GM12878 (cell line): ENCODE data around the gene GABRA1. TPM values are rescaled to one million over a fixed set of nuclear protein-coding genes. Genes with fewer than 3 reads are reported as not detected.
A peak's percentile ranks its signal among the peaks of the same experiment; 100 is the strongest.

ENCODE experiments used
- ATAC-seq: fragments of 200-7000 bp; cut with Tn5 transposase; 3 replicates; pipeline ENCODE4 v1.9.1; 2020; ENCODE audit warnings: mild to moderate bottlenecking, moderate library complexity
- BruUV-seq: library from RNA; stranded (reverse); fragments of 400-500 nt; replicated peaks from 2 replicates; lab custom pipeline; 2021; lab: Mats Ljungman, UMichigan
- CTCF ChIA-PET: fragments of 300-600 bp; sonication (Branson Sonifier 250); formaldehyde crosslinking; extraction: SDS; loops from one replicate; lab custom pipeline; 2021; ENCODE audit warnings: inconsistent platforms; lab: Yijun Ruan, JAX
- POLR2A ChIA-PET: fragments of 350-600 bp; formaldehyde crosslinking; extraction: SDS; loops from one replicate; lab custom pipeline; 2021; ENCODE audit warnings: inconsistent platforms; lab: Charles Lee
- RAD21 ChIA-PET: fragments of 300-600 bp; sonication (Branson Sonifier 250); formaldehyde crosslinking; loops from one replicate; lab custom pipeline; 2023; ENCODE audit warnings: antibody characterized with exemption; ENCODE audit not compliant: unreplicated experiment; lab: Charles Lee
- SMC1A ChIA-PET: fragments of 300-600 bp; sonication (Branson Sonifier 250); formaldehyde crosslinking; loops from one replicate; lab custom pipeline; 2023; ENCODE audit not compliant: unreplicated experiment, uncharacterized antibody; lab: Charles Lee
- DNase-seq: peaks from one replicate; pipeline ENCODE4 v3.0.0-alpha.2; 2011; ENCODE audit warnings: low read depth, low spot score
- FAIRE-seq: peaks from 3 replicates; lab custom pipeline; 2011; peaks lifted over from hg19 to GRCh38; lab: Jason Lieb, UNC
- H2AFZ ChIP-seq: 2 replicates; pipeline ENCODE4 v1.6.0; 2011; ENCODE audit warnings: low read depth, low read length, control low read depth; ENCODE audit not compliant: control insufficient read depth
- H3K27ac ChIP-seq: 2 replicates; pipeline ENCODE4 v1.5.1; 2011; ENCODE audit warnings: control low read depth; ENCODE audit not compliant: control insufficient read depth, insufficient read depth
- H3K27me3 ChIP-seq, 2 experiments: replicated peaks in 1 of 2; 2 replicates each; pipeline versions ENCODE4 v1.6.0 to v1.6.1; 2011; ENCODE audit warnings: low read length in 1 of 2; ENCODE audit not compliant: control insufficient read depth in 2 of 2, insufficient read depth in 2 of 2
- H3K36me3 ChIP-seq, 2 experiments: 2 replicates each; pipeline ENCODE4 v1.5.1; 2011; ENCODE audit warnings: low read length in 1 of 2; ENCODE audit not compliant: control insufficient read depth in 2 of 2, insufficient read depth in 2 of 2
- H3K4me1 ChIP-seq: 2 replicates; pipeline ENCODE4 v1.6.1; 2011; ENCODE audit warnings: mild to moderate bottlenecking, low read length, moderate library complexity, mixed read lengths; ENCODE audit not compliant: control insufficient read depth, insufficient read depth
- H3K4me2 ChIP-seq: 2 replicates; pipeline ENCODE4 v1.6.0; 2011; ENCODE audit warnings: control low read depth; ENCODE audit not compliant: control insufficient read depth, insufficient read depth
- H3K4me3 ChIP-seq: fragments of 200-600 bp; sonication (generic); 2 replicates; pipeline ENCODE4 v1.5.1; 2016
- H3K79me2 ChIP-seq: 2 replicates; pipeline ENCODE4 v1.6.0; 2011; ENCODE audit warnings: low read length; ENCODE audit not compliant: control insufficient read depth, insufficient read depth
- H3K9ac ChIP-seq: 2 replicates; pipeline ENCODE4 v1.8.0; 2011; ENCODE audit warnings: low read length, control low read depth, mixed read lengths; ENCODE audit not compliant: control insufficient read depth, insufficient read depth
- H3K9me3 ChIP-seq: replicated peaks from 3 replicates; pipeline ENCODE4 v1.5.1; 2011; ENCODE audit warnings: mild to moderate bottlenecking, low read length; ENCODE audit not compliant: control insufficient read depth, insufficient read depth
- H4K20me1 ChIP-seq: 2 replicates; pipeline ENCODE4 v1.6.0; 2011; ENCODE audit not compliant: control insufficient read depth, insufficient read depth
- CHD4 ChIP-seq: fragments of 200-600 bp; sonication (generic); IDR thresholded peaks from 2 replicates; pipeline ENCODE4 v1.6.1; 2016; ENCODE audit warnings: mild to moderate bottlenecking
- MEF2B ChIP-seq: fragments of 450-650 bp; IDR thresholded peaks from 2 replicates; pipeline ENCODE4 v1.6.1; 2018; ENCODE audit warnings: mild to moderate bottlenecking, moderate library complexity; ENCODE audit not compliant: partially characterized antibody, poor library complexity, severe bottlenecking
- MTA2 ChIP-seq: fragments of 450-650 bp; IDR thresholded peaks from 2 replicates; pipeline ENCODE4 v1.6.1; 2016; ENCODE audit warnings: low read depth, mild to moderate bottlenecking, moderate library complexity
- NKRF ChIP-seq: fragments of 450-650 bp; conservative IDR thresholded peaks from 2 replicates; pipeline ENCODE4 v1.6.1; 2017; ENCODE audit warnings: mild to moderate bottlenecking, moderate library complexity
- NR2C1 ChIP-seq: fragments of 450-650 bp; IDR thresholded peaks from 2 replicates; pipeline ENCODE4 v1.6.1; 2017; ENCODE audit warnings: antibody characterized with exemption, mild to moderate bottlenecking, moderate library complexity
- REST ChIP-seq: IDR thresholded peaks from 2 replicates; pipeline ENCODE4 v1.6.1; 2012; ENCODE audit warnings: mild to moderate bottlenecking, low read depth, low read length
- SREBF1 ChIP-seq: IDR thresholded peaks from 2 replicates; pipeline ENCODE4 v1.6.1; 2012; ENCODE audit warnings: mild to moderate bottlenecking, low read length
- WGBS: methylation state at CpG from one replicate; pipeline ENCODE4 v1.1.6; 2016; ENCODE audit warnings: low lambda C conversion rate; ENCODE audit not compliant: insufficient replicate concordance, insufficient coverage; ENCODE audit errors: missing lambda C conversion rate; 5-methylcytosine and 5-hydroxymethylcytosine counted together
- in situ Hi-C: fragments of 300-500 bp; cut with MboI; formaldehyde crosslinking; loops from 9 replicates; pipeline ENCODE4 v1.14.3; 2018; ENCODE audit warnings: mixed read lengths
- intact Hi-C: fragments of 100-400 bp; cut with micrococcal nuclease; formaldehyde crosslinking; loops from one replicate; pipeline ENCODE4 v1.14.2; 2022; ENCODE audit not compliant: unreplicated experiment
- polyA plus RNA-seq, 11 experiments: library from polyadenylated mRNA; depleted of rRNA in 4 of 11; unstranded in 6 of 11; stranded (reverse) in 5 of 11; fragments of >200 nt; fragmentation: Nextera tagmentation in 4 of 11; fragmentation: Illumina TruSeq in 1 of 11; extraction: Ambion mirVana in 4 of 11; extraction: Trizol in 1 of 11; gene quantifications; 1 replicate in 1 of 11; 2 replicates in 10 of 11; pipeline versions ENCODE4 v1.2.1 to v1.2.3, GENCODE V29; 2011 to 2016; ENCODE audit warnings: inconsistent platforms in 2 of 11, missing spikeins in 2 of 11, low read depth in 1 of 11
- total RNA-seq, 4 experiments: library from RNA; depleted of rRNA in 3 of 4; stranded (reverse); fragments of >200 nt in 3 of 4; fragmentation: Illumina TruSeq in 1 of 4; extraction: Trizol in 1 of 4; gene quantifications; 2 replicates each; pipeline versions ENCODE4 v1.2.1 to v1.2.3, GENCODE V29; 2013 to 2021

GABRA1 gene
- total and polyA plus RNA-seq, 10 of the 15 experiments (the other 5 are each of a cell fraction or from before 2014, with no cell fraction given): not detected

- TF ChIP-seq NR2C1 (no peak), MEF2B (no peak), MTA2 (0 out of 2 replicates have a peak, but pooled peaks have one; percentile 19), CHD4 (no peak), NKRF (no peak)
- ChIA-PET SMC1A (no interaction called here), RAD21 (no interaction called here), POLR2A (no interaction called here), CTCF (no interaction called here)
- Histone ChIP-seq H2AFZ (no peak overlapping the region), H3K4me2 (no peak overlapping the region), H3K36me3 (no peaks in the 10 kb centered on the region), H3K9me3 (no peaks in the 10 kb centered on the region), H3K4me3 (no peak overlapping the region), H3K4me1 (no peaks in the 10 kb centered on the region), H3K79me2 (no peaks in the 10 kb centered on the region), H3K9ac (no peak overlapping the region), H3K27me3 (no peaks in the 10 kb centered on the region), H3K27ac (no peak overlapping the region), H4K20me1 (no peaks in the 10 kb centered on the region)
- no TSS peak for BruUV-seq
- intact Hi-C loops (no loop called here), in situ Hi-C loops (no loop called here)
- FAIRE-seq (no peak), ATAC-seq (peak; percentile 82), DNase-seq (no peak)
- 37% methylated on average over 7 of the region's 7 CpGs for WGBS
These were observed 17.6 kb downstream of the GABRA1 start for GRCh38 chr5:161865510-161865909.

GRCh38 chr5:161889971-161890370 lies 42.1 kb downstream of the GABRA1 start:
- Histone ChIP-seq H3K36me3 (no peaks in the 10 kb centered on the region), H4K20me1 (no peaks in the 10 kb centered on the region), H2AFZ (no peak overlapping the region), H3K9ac (no peak overlapping the region), H3K27ac (no peak overlapping the region), H3K4me3 (no peak overlapping the region), H3K9me3 (no peaks in the 10 kb centered on the region), H3K4me2 (no peak overlapping the region), H3K27me3 (no peaks in the 10 kb centered on the region), H3K4me1 (no peaks in the 10 kb centered on the region), H3K79me2 (no peaks in the 10 kb centered on the region)
- CTCF ChIA-PET: no interaction called here
- no TSS peak for BruUV-seq
- DNase-seq (no peak), FAIRE-seq (no peak), ATAC-seq (no peak)
- TF ChIP-seq SREBF1: no peak
- TF ChIP-seq REST: peak; percentile 68
- SMC1A ChIA-PET: no interaction called here
- intact Hi-C loops: no loop called here
- POLR2A ChIA-PET: no interaction called here
- RAD21 ChIA-PET: no interaction called here
- in situ Hi-C loops: no loop called here
